Uterus (tissue), 4 donors: ENCODE data around the gene BTBD9. TPM values are rescaled to one million over a fixed set of nuclear protein-coding genes. Genes with fewer than 3 reads are reported as not detected.

Source experiments
- DNase-seq, 2 donors: peaks; one replicate each; pipeline ENCODE4 v3.0.0-alpha.2; 2019 to 2020
- H3K27ac ChIP-seq, 2 donors: fragments of 200-600 bp; sonication (generic); 1 replicate in 1 of 2; 2 replicates in 1 of 2; pipeline ENCODE4 v1.5.1; 2016 to 2018
- H3K27me3 ChIP-seq, 2 donors: fragments of 200-600 bp; sonication (generic); one replicate each; pipeline ENCODE4 v1.5.1; 2018 to 2019; ENCODE audit warnings: control low read depth in 1 of 2
- H3K36me3 ChIP-seq, 2 donors: fragments of 200-600 bp; sonication (generic); one replicate each; pipeline ENCODE4 v1.5.1; 2019; ENCODE audit warnings: control low read depth in 1 of 2
- H3K4me1 ChIP-seq, 2 donors: fragments of 200-600 bp; sonication (generic); one replicate each; pipeline ENCODE4 v1.5.1; 2018 to 2019; ENCODE audit warnings: control low read depth in 1 of 2
- H3K4me3 ChIP-seq, 2 donors: fragments of 200-600 bp; sonication (generic); 1 replicate in 1 of 2; 2 replicates in 1 of 2; pipeline ENCODE4 v1.5.1; 2018 to 2019; ENCODE audit warnings: mild to moderate bottlenecking in 1 of 2
- H3K9me3 ChIP-seq, 2 donors: fragments of 200-600 bp; sonication (generic); one replicate each; pipeline ENCODE4 v1.5.1; 2019; ENCODE audit warnings: control low read depth in 1 of 2
- POLR2A ChIP-seq, 2 donors: fragments of 450-650 bp; IDR thresholded peaks; one replicate each; pipeline ENCODE4 v1.6.1; 2016; ENCODE audit warnings: antibody characterized with exemption in 2 of 2, mild to moderate bottlenecking in 1 of 2, moderate library complexity in 1 of 2
- intact Hi-C: fragments of 100-400 bp; cut with DNase I; formaldehyde crosslinking; loops from one replicate; pipeline ENCODE4 v1.15.1; 2023; ENCODE audit warnings: low total_unique reads
- total RNA-seq, 4 donors: library from RNA; depleted of rRNA in 3 of 4; stranded (reverse); fragments of >200 nt in 3 of 4; gene quantifications; one replicate each; pipeline versions ENCODE4 v1.1.0 to v1.2.4, GENCODE V29; 2014 to 2023
- TF ChIP-seq, protein P1 (sequence below), 4 experiments: fragments of 200-600 bp in 2 of 4; fragments of 450-650 bp in 2 of 4; sonication (generic) in 2 of 4; IDR thresholded peaks; one replicate each; pipeline ENCODE4 v1.5.1; 2016 to 2019; ENCODE audit warnings: antibody characterized with exemption in 4 of 4, mild to moderate bottlenecking in 2 of 4, moderate library complexity in 1 of 4
- donor health status: DM: yes; HTN: yes; CAD: no.

The BTBD9 gene
- total RNA-seq, 4 donors from 2014 or later, result 10.3 to 50.3 (median 34.4) TPM

DNA sequence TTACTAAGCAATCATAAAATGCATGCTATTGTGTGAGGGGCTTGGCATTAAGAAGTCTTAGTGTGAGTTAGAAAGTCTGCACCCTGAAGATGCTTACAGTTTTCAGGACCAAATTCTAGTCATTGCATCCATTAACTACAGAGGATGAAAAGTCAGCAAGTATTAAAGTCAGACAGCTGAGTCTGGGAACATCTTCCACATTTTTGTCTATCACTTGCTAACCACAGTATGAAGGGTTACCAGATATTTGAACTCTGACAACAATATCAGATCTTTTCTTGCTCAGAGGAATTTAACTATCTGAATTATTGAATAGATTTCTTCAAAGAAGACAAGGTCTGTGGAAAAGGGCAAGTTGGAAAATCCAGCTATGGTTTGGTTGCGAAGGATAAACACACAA, 264.4 kb downstream of the BTBD9 start:
- no peak overlapping the region for H3K27ac ChIP-seq
- TF ChIP-seq, protein P1, sequence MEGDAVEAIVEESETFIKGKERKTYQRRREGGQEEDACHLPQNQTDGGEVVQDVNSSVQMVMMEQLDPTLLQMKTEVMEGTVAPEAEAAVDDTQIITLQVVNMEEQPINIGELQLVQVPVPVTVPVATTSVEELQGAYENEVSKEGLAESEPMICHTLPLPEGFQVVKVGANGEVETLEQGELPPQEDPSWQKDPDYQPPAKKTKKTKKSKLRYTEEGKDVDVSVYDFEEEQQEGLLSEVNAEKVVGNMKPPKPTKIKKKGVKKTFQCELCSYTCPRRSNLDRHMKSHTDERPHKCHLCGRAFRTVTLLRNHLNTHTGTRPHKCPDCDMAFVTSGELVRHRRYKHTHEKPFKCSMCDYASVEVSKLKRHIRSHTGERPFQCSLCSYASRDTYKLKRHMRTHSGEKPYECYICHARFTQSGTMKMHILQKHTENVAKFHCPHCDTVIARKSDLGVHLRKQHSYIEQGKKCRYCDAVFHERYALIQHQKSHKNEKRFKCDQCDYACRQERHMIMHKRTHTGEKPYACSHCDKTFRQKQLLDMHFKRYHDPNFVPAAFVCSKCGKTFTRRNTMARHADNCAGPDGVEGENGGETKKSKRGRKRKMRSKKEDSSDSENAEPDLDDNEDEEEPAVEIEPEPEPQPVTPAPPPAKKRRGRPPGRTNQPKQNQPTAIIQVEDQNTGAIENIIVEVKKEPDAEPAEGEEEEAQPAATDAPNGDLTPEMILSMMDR (IDR thresholded peaks at IDR 0.05), result no peak
- no peak for TF ChIP-seq POLR2A (IDR thresholded peaks at IDR 0.05)
- no peaks in the 10 kb centered on the region for H3K27me3 ChIP-seq
- no peak for DNase-seq
- intact Hi-C loops, result no loop called here
- H3K4me1 ChIP-seq, result no peaks in the 10 kb centered on the region
- no peak overlapping the region for H3K4me3 ChIP-seq
- no peaks in the 10 kb centered on the region for H3K9me3 ChIP-seq
- no peaks in the 10 kb centered on the region for H3K36me3 ChIP-seq

GRCh38 chr6:38371881-38372280, 267.8 kb downstream of the BTBD9 start:
- TF ChIP-seq, protein P1 (IDR thresholded peaks at IDR 0.05), result no peak
- no peak for TF ChIP-seq POLR2A (IDR thresholded peaks at IDR 0.05)
- DNase-seq, result no peak
- H3K36me3 ChIP-seq, result no peaks in the 10 kb centered on the region
- intact Hi-C loops, result no loop called here
- no peaks in the 10 kb centered on the region for H3K4me1 ChIP-seq
- no peaks in the 10 kb centered on the region for H3K9me3 ChIP-seq
- H3K4me3 ChIP-seq, result no peak overlapping the region
- no peak overlapping the region for H3K27ac ChIP-seq
- H3K27me3 ChIP-seq, result no peaks in the 10 kb centered on the region

GRCh38 chr6:38370653-38371601, 268.8 kb downstream of the BTBD9 start:
- peak; percentile 36 to 67 for DNase-seq
- H3K27ac ChIP-seq, result peak overlapping the region; percentile 39 to 43
- H3K4me3 ChIP-seq, result no peak overlapping the region
- no peaks in the 10 kb centered on the region for H3K4me1 ChIP-seq
- TF ChIP-seq, protein P1 (IDR thresholded peaks at IDR 0.05), result no peak
- no peak for TF ChIP-seq POLR2A (IDR thresholded peaks at IDR 0.05)
- no peaks in the 10 kb centered on the region for H3K36me3 ChIP-seq
- no peaks in the 10 kb centered on the region for H3K27me3 ChIP-seq
- intact Hi-C loops, result no loop called here
- no peaks in the 10 kb centered on the region for H3K9me3 ChIP-seq

- TF ChIP-seq POLR2A (IDR thresholded peaks at IDR 0.05), result no peak
- TF ChIP-seq, protein P1 (IDR thresholded peaks at IDR 0.05), result no peak
Observed at GRCh38 chr6:38367231-38367630, 272.5 kb downstream of the BTBD9 start.

DNA sequence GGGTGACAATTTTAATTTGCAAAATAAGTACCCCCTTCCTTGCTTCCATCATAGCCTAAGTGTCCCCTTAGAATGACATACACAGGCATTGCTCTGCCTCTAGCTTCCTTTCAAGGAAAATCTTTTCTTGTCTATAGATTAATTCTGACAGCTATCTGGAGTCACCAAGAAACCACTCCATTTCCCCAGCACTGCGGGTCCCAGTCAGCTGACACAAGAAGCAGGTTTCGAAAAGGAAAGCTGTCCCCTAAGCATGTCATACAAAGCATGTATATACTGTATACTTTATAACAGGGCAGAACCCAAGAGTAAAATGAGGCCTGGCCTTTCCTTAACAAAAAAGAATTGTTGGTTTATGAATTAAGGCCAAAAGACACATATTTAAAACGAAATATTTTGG, 273.5 kb downstream of the BTBD9 start:
- Histone ChIP-seq H3K36me3 (no peaks in the 10 kb centered on the region), H3K9me3 (no peaks in the 10 kb centered on the region), H3K4me3 (no peak overlapping the region), H3K27ac (no peak overlapping the region), H3K27me3 (no peaks in the 10 kb centered on the region), H3K4me1 (no peaks in the 10 kb centered on the region)
- TF ChIP-seq, protein P1 (IDR thresholded peaks at IDR 0.05), result no peak
- DNase-seq, result no peak
- intact Hi-C loops, result no loop called here

More at GRCh38 chr6:38367231-38367630, 272.5 kb downstream of the BTBD9 start:
- DNase-seq, result no peak
- H3K27me3 ChIP-seq, result no peaks in the 10 kb centered on the region
- H3K4me3 ChIP-seq, result no peak overlapping the region
- intact Hi-C loops, result no loop called here
- no peak overlapping the region for H3K27ac ChIP-seq
- H3K36me3 ChIP-seq, result no peaks in the 10 kb centered on the region
- no peaks in the 10 kb centered on the region for H3K9me3 ChIP-seq
- H3K4me1 ChIP-seq, result no peaks in the 10 kb centered on the region
